Activated T-cell treated with anti-CD3 and anti-CD28 coated beads, Interleukin-2, amount 50 U/mL, for 4 hours (primary cell): ENCODE results near the gene CCDC142. TPM values are rescaled to one million over a fixed set of nuclear protein-coding genes. Genes with fewer than 3 reads are reported as not detected.
A peak's percentile ranks its signal among the peaks of the same experiment; 100 is the strongest.

Experiments
- ATAC-seq, 2 donors: fragments of 200-7000 bp; cut with Tn5 transposase; one replicate each; pipeline ENCODE4 v1.10.0; 2021
- DNase-seq: peaks from one replicate; pipeline ENCODE4 v3.0.0-alpha.2; 2020
- H3K27me3 Mint-ChIP-seq: one replicate; pipeline ENCODE4 v1.8.0; 2021; ENCODE audit warnings: low read depth, mixed read lengths
- H3K36me3 Mint-ChIP-seq: one replicate; pipeline ENCODE4 v1.8.0; 2022; ENCODE audit warnings: mixed read lengths; ENCODE audit not compliant: insufficient read depth
- H3K4me1 Mint-ChIP-seq: one replicate; pipeline ENCODE4 v1.8.0; 2021; ENCODE audit warnings: low read depth, mixed read lengths
- H3K4me3 Mint-ChIP-seq: one replicate; pipeline ENCODE4 v1.8.0; 2021; ENCODE audit warnings: mild to moderate bottlenecking, moderate library complexity, mixed read lengths
- H3K9me3 Mint-ChIP-seq: one replicate; pipeline ENCODE4 v1.8.0; 2021; ENCODE audit warnings: mixed read lengths
- total RNA-seq, 3 donors: library from RNA; stranded (reverse); gene quantifications; one replicate each; pipeline ENCODE4 v1.2.1, GENCODE V29; 2021

The CCDC142 gene
- total RNA-seq, 3 donors from 2014 or later: 13.7 to 17.3 (median 13.9) TPM

DNA sequence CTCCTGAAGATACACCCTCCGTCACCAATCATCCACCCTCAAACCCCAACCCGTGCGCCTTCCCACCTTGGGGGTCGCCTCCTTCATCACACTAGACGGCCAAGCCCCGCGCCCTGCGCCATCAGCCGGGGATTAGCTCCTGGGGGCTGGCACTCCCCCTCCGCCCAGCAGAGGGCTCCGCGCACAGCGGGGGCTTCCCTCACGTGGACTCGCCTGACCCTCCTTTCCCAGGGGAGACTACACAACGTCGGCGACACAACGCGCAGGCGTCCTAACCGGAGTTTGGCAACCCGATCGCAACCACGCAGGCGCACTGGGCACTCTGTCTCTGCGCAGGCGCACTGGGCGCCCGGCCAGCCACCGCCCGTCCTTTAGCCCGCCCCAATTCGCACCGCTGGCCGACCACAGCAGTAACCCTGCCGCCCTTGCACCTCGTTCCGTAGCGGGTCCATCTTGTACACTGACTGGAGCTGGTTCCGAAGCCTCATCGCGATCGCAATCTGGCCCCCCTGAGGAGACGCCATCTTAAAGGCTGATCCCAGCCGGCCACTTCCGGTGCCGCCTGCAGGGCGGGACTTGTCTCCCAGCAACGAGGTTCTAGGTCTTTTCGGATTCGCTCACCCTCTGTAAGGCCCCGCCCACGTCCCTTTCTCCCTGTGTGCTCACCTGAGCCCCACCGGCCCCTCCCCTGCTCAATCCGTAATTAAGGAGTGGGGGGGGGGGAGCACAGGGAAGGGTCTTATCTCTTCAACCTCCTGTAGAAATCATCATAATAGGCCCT, 24.5 kb upstream of the CCDC142 start, which contains the start of gene PCGF1:
Gene PCGF1, minus strand, starts transcription at position 551 of the 781 bp plus-strand sequence. Its CDS starts 27 bp downstream, at position 524.
- ATAC-seq (peak; percentile 95 to 96), DNase-seq (peak; percentile 99)
- peak within 1 kb of the TSS; percentile 99 for H3K4me3 Mint-ChIP-seq
- no peaks in the 10 kb centered on the region for H3K9me3 Mint-ChIP-seq
- peaks cover 43% of the 10 kb centered on the region for H3K4me1 Mint-ChIP-seq
- peaks cover 18% of the 10 kb centered on the region for H3K36me3 Mint-ChIP-seq
- peaks cover 41% of the 10 kb centered on the region for H3K27me3 Mint-ChIP-seq

DNA sequence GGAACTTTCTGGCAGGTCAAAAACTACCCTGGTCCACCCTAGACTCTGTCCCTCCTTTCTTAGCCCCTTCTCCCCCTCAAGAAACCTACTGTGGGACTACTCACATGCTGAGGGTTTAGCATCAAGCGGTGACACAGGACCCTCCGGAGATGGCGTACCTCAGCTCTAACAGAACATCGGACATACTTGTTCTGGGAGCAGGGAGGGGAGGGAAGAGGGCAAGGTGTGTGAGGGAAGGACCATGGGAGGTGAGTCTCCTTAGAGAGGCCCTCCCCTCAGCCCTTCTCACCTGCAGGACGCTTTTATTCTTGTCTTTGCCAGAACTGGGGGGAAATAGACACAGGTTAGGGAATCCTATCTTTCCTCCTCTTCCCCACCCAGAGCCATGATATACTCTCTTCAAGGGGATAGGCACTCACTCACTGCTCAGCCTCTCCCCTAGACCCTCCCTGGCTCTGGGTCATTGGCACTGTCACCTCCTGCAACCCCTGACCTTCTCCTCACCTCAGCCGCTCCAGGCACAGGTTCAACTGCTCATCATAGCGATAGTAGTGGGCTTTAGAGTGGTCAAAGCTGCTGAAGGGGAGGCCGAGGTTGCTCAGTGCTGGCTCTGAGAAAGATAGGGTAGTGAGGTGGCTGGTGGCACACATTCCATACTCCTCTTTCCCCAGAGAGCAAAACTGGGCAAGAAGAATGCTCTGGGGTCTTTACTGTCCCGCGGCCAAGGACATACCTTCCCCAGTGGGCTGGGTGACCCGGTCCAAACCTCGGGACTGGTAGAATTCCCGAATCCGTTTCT, 22.8 kb upstream of the CCDC142 start:
- H3K9me3 Mint-ChIP-seq: no peaks in the 10 kb centered on the region
- peaks cover 18% of the 10 kb centered on the region for H3K36me3 Mint-ChIP-seq
- ATAC-seq (no peak), DNase-seq (no peak)
- no peak overlapping the region for H3K4me3 Mint-ChIP-seq
- H3K4me1 Mint-ChIP-seq: peaks cover 47% of the 10 kb centered on the region
- peaks cover 44% of the 10 kb centered on the region for H3K27me3 Mint-ChIP-seq

DNA sequence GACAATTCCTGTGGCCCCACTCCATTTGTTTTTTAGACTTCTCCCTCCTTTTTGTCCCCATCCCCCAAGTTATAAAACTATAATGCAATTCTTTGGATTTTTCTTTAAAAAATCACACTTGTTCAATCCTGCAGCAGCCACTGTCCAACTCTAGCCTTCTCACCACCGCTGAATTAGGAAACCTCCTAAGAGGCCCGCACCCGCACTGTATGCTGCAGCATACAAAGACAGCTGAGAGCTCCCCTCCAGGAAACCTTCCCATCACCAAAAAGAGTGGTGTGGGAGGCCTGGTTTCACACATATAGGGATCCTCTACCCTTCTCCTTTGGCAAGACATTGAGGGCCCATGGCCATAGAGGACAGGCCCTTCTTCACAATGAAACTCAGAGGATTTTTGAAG, 21.8 kb upstream of the CCDC142 start:
- H3K9me3 Mint-ChIP-seq: no peaks in the 10 kb centered on the region
- H3K36me3 Mint-ChIP-seq: peaks cover 18% of the 10 kb centered on the region
- peaks cover 52% of the 10 kb centered on the region for H3K4me1 Mint-ChIP-seq
- H3K27me3 Mint-ChIP-seq: peaks cover 55% of the 10 kb centered on the region
- peak overlapping the region; percentile 44 for H3K4me3 Mint-ChIP-seq
- ATAC-seq: no peak
- no peak for DNase-seq

DNA sequence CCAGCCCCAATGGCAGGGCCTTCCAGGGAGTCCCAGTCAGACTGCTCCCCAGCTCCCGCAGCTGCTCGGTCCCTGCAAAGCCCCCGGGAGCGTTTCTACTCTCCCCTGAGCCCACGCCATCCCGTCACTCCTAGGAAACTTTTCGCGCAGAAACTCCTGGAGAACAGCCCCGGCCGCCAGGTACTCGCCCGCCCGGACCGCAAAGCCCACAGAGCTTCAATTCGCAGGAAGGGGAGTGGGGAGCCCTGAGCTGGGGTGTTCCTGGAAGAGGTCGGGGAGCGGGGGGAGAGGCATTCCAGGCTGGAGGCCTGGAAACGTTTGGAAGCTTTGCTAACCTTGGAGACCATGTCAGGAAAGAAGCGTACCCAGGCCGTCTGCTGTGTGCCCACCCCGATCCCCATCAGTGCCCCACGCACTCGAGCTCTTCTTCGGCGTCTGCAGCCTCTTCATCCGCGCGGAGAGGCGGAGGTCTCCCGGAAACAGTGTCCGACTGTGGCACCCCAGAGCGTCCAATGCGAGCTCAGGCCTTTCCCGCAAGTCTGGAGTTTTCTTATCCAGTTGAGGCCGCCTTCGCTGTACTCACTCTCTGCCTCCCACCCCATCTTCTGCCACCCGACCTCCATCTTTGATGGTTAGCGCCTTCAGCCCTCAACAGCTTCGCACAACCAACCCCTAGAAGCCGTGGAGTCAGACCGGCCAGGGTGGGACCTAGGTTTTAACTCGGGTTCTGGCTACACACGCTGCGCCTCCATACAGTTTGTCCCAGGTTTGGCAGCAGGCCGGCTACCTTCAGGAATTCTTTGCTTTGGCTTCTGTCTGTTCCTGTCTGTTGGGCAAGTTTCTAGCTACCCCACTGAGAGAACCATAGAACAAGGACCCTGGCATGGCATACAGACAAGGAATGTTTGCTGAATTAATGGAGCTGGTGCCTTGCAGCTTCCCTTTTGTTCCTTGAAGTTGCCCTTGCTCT, 21.0 kb upstream of the CCDC142 start:
- Mint-ChIP-seq H3K27me3 (peaks cover 60% of the 10 kb centered on the region), H3K36me3 (peaks cover 18% of the 10 kb centered on the region), H3K4me1 (peaks cover 57% of the 10 kb centered on the region), H3K4me3 (peak overlapping the region; percentile 71), H3K9me3 (no peaks in the 10 kb centered on the region)
- DNase-seq: no peak
- ATAC-seq: no peak

DNA sequence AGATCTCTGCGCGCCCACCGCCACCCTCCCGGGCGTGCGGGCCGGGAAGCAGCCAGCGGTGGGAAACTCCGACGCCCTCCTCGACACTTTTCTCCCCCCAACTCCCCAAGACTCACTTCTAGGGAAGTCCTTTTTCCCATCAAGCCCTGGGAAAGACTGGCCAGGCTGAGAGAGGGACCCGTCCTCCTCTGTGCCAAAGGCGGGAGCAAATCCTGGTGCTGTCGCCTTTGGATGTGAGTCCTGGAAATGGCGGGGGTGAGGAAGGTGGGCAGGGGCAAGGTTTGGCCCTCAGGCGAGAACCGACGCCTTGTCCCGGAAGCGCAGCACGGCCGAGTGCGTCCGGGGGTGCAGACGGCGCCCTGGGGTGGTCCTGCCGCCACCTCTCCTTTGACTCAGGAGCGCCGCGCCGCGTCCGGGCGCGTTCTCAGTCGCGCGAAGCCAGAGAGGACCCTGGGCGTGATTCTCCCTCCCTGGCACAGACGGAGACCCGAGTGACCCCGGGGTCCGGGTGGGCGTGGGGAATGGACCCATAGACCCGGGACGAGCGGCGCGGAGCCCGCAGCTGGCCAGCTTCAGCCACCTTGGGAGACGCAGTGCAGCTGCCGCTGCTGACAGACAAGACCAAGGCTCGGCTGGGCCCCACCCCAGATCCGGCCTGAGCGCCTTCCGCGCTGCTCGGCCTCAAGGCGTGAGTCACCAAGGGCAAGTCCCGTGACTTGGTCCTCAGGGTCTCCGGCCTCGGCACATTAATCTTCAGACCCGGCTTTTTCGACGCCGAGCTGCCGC, 20.1 kb upstream of the CCDC142 start:
- Mint-ChIP-seq H3K4me1 (peaks cover 56% of the 10 kb centered on the region), H3K27me3 (peaks cover 69% of the 10 kb centered on the region), H3K36me3 (peaks cover 18% of the 10 kb centered on the region), H3K4me3 (peak overlapping the region; percentile 71), H3K9me3 (no peaks in the 10 kb centered on the region)
- no peak for DNase-seq
- no peak for ATAC-seq

DNA sequence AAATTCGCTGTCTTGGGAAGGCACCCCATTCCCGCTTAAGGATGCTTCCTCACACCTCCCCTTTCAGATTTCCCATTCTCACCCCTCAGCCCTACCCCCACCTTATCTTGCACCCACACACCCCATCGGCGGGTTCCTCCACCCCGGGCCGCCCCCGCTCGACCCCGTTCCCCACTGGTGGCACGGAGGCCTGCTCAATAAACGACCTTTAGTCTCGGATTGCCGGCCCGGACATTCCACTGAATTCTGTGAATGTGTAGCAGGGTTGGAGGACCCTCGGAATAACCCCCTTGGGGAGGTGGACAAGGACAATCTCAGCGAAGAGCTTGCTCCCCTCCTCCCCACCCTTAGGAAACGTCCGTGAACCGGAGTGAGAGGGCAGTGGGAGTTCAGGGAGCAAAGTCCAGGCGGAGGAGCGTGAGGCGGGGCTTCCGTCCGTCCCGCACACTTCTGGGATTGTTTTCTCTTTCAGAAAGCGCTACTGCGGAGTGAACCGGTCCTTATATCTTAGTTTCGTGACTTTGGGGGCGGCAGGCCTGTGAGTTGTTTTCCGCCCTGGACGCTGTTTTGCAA, 19.4 kb upstream of the CCDC142 start:
- H3K27me3 Mint-ChIP-seq: peaks cover 71% of the 10 kb centered on the region
- no peaks in the 10 kb centered on the region for H3K9me3 Mint-ChIP-seq
- H3K36me3 Mint-ChIP-seq: peaks cover 18% of the 10 kb centered on the region
- ATAC-seq (no peak), DNase-seq (no peak)
- H3K4me3 Mint-ChIP-seq: peak overlapping the region; percentile 71
- peaks cover 57% of the 10 kb centered on the region for H3K4me1 Mint-ChIP-seq

DNA sequence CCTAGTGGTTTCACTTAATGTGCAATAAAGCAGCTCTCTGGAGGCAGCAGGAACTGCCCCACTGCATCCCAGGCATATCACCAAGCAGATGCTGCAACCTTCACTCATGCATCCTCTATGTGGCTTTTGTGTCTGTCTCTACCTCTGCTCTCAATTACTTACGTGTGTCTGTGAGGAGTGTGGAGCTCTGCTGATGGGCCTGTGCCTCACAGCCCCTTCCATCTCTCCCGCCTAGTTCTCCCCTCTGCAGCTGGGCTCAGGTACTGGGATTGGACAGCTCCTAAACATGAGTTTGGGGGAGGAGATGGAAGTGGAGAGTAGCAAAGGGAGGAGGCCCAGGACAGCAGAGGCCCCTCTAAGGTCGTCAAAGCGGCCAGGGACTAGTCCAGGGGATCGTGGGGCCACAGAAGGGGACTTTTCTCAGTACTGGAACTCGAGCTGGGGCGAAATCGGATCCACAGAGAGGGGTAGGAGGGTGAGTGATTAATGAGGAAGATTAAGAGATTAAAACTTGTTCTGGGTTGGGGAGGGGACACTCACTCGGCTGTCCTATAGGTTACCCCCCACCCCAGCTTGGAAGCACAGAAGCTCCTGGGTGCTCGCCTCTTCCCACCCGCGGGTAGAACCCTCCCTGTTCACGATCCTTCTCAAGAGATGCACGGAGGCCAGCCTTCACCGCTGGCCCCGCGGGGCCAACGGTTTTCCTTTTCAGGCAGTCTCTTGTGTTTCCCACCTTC, 18.7 kb upstream of the CCDC142 start:
- Mint-ChIP-seq H3K36me3 (peaks cover 15% of the 10 kb centered on the region), H3K9me3 (no peaks in the 10 kb centered on the region), H3K27me3 (peaks cover 71% of the 10 kb centered on the region), H3K4me3 (peak overlapping the region; percentile 62), H3K4me1 (peaks cover 51% of the 10 kb centered on the region)
- ATAC-seq (no peak), DNase-seq (no peak)

DNA sequence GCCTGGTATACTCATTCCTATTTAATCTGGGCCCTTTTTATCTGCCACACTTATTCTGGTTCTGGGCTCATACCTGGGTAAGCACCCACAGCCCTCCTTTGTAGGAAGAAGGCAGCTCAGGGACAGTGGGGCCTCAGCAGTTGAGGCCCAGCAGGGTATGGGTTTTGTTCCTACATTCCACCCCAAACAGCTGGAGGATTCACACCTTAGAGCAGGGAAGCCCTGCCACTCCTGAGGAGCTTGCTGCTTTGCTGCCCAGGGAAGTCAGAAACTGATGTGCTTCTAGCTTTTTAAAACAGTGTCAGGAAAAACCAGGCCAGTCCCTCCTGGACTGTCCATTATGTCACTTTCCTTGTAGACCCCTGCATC, 17.8 kb upstream of the CCDC142 start:
- no peak for ATAC-seq
- no peak for DNase-seq
- Mint-ChIP-seq H3K4me1 (peaks cover 46% of the 10 kb centered on the region), H3K4me3 (no peak overlapping the region), H3K36me3 (peaks cover 14% of the 10 kb centered on the region), H3K27me3 (peaks cover 71% of the 10 kb centered on the region), H3K9me3 (no peaks in the 10 kb centered on the region)

DNA sequence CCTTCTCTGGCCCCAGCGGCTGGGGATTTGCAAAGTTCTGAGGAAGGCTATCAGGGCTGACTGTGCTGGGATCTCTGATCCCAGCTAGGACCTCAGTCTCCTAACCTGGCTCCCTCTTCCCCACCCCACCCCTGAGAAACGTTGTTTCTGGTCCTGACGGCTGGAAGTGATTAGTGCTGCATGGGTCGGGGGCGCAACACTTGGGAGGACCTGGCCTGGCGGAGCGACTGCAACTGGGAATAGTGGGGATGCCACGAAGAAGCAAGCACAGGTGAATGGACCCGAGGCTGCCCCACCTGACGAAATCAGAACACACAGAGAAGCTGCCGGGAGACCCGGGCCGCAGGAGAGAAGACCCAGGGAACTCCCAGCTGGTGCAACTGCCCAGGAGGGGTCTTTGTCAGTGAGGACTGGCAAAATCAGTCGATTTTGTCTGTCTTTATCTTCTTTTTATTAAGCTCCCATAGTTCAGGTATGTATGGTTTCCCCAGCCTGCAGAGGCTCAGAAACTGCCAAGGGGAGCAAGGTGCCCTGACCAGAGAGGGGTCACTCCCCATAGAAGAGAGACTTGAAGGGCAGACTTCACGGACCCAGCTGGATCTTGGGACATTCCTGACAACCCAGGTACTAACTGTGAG, 17.3 kb upstream of the CCDC142 start:
- no peak overlapping the region for H3K4me3 Mint-ChIP-seq
- H3K36me3 Mint-ChIP-seq: peaks cover 10% of the 10 kb centered on the region
- DNase-seq (no peak), ATAC-seq (no peak)
- no peaks in the 10 kb centered on the region for H3K9me3 Mint-ChIP-seq
- H3K4me1 Mint-ChIP-seq: peaks cover 46% of the 10 kb centered on the region
- peaks cover 71% of the 10 kb centered on the region for H3K27me3 Mint-ChIP-seq

DNA sequence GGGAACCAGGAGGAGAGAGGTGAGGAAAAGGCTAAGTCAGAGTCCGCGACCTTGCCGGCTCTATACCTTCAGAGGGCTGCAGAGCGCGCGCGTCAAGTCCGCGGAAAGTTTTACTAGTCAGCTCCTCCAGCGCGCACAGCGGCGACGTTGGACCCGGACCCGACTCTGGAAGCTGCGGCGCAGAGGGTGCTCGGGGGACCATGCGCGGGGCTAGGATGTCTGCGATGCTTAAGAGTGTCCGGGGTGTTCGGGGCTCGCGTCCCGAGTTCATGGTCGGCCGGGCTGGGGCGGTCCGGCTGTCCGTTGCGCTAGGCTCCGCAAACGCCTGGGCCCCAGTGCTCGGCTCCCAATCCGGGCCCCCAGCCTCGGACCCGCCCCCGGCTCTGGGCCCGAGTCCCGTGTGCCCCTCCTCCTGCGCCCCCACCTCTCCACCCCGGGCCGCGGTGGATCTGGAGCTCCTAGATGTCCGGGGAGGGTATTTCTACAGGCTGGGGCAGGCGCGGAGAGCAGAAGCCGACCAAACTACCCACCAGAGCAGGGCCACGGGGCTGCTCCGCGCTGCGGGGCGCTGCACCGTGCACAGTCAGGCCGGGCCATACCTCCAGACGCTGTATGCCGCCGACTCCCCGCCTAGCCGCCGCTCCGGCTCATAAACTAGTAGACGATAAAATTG, 16.6 kb upstream of the CCDC142 start, which contains the start of gene LBX2:
Gene LBX2, minus strand, starts transcription at position 337 of the 673 bp plus-strand sequence. Its CDS starts 66 bp downstream, at position 271.
- H3K27me3 Mint-ChIP-seq: peaks cover 67% of the 10 kb centered on the region
- no peak for DNase-seq
- ATAC-seq: peak; percentile 29 to 35
- H3K36me3 Mint-ChIP-seq: peaks cover 3% of the 10 kb centered on the region
- H3K4me3 Mint-ChIP-seq: peak within 1 kb of the TSS; percentile 81
- H3K4me1 Mint-ChIP-seq: peaks cover 42% of the 10 kb centered on the region
- H3K9me3 Mint-ChIP-seq: no peaks in the 10 kb centered on the region

DNA sequence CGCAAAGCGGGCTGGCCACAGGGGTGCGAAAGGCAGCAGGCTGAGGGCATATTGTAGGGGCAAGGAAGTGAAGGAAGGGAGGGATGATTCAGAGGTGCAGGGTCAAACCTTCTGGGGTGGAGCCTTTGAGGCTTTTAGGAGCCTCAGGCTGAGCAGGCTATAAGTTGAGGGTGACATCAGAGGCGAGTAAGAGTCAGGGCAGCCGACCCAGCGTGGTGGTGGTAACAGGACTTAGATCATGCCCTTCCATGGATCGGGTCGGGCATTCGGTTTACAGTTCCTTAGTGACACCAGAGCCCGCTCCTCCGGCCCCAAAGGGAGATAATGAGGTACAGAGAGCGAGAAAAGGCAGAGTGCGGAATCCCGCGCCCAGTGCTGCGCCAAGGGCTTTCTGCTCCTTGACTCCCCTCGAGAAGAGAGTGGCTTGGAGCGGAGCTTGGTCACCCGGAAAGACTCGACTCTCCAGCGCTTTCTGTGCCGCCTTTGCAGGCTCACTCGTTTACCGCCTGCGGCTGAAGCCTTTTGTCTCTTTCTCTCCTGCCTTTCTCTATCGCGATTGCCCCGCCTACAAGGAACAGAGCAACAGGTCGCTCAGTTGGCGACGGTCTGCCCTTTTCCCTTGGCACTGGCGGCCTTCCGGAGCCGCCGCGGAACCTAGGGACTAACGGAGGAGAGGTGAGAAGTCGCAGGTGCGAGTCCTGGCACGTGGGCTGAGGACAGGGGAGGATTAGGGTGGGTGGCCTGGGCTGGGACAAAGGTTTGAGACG, 15.9 kb upstream of the CCDC142 start:
- Mint-ChIP-seq H3K36me3 (peaks cover 6% of the 10 kb centered on the region), H3K4me1 (peaks cover 36% of the 10 kb centered on the region), H3K27me3 (peaks cover 60% of the 10 kb centered on the region), H3K9me3 (no peaks in the 10 kb centered on the region), H3K4me3 (peak overlapping the region; percentile 81)
- DNase-seq: no peak
- ATAC-seq: peak; percentile 45 to 63
